SK-N-DZ (cell line): ENCODE data around the gene AMIGO3. TPM values are rescaled to one million over a fixed set of nuclear protein-coding genes. Genes with fewer than 3 reads are reported as not detected.
A peak's percentile ranks its signal among the peaks of the same experiment; 100 is the strongest.
"Not testable (repeated sequence)": the region's sequence is repeated elsewhere in the genome, so short reads cannot be mapped to it uniquely, and the experiment has no call there.

Experiments used
- DNase-seq: peaks from one replicate; pipeline ENCODE4 v3.0.0-alpha.2; 2015; ENCODE audit warnings: low spot score
- polyA plus RNA-seq, 2 experiments: library from polyadenylated mRNA; depleted of rRNA; stranded (reverse); fragments of >200 nt; gene quantifications; 2 replicates each; pipeline ENCODE4 v1.2.3, GENCODE V29; 2014

Gene AMIGO3
- polyA plus RNA-seq (2014; cell fraction: cytosol; rRNA removed) = 0.44 and 0.86 TPM in 2 replicates
- polyA plus RNA-seq (2014; cell fraction: nucleus; rRNA removed) = 0.57 and 0.58 TPM in 2 replicates

- peak; percentile 92 for DNase-seq
Observed at GRCh38 chr3:49719214-49719884, at the start of gene AMIGO3. Gene AMIGO3 (minus strand): TSS chr3:49719684. CDS start chr3:49719465, 219 bp downstream.

- DNase-seq = no peak
Observed at GRCh38 chr3:49763981-49764380, 44.5 kb upstream of the AMIGO3 start.

- no peak for DNase-seq
Observed at GRCh38 chr3:49761661-49762060, 42.2 kb upstream of the AMIGO3 start.

GRCh38 chr3:49759226-49759625 lies 39.7 kb upstream of the AMIGO3 start:
- no peak for DNase-seq

GRCh38 chr3:49757197-49757596 lies 37.7 kb upstream of the AMIGO3 start:
- DNase-seq = no peak

GRCh38 chr3:49756036-49756435 lies 36.6 kb upstream of the AMIGO3 start:
- DNase-seq = no peak

GRCh38 chr3:49754536-49754935 lies 35.1 kb upstream of the AMIGO3 start:
- DNase-seq = no peak

- DNase-seq = no peak
Observed at GRCh38 chr3:49751501-49751900, 32.0 kb upstream of the AMIGO3 start.

- no peak for DNase-seq
Observed at GRCh38 chr3:49750056-49750455, 30.6 kb upstream of the AMIGO3 start.

- not testable (repeated sequence) for DNase-seq
Observed at GRCh38 chr3:49748874-49749273, 29.4 kb upstream of the AMIGO3 start.

GRCh38 chr3:49747792-49748480 lies 28.5 kb upstream of the AMIGO3 start:
- DNase-seq = no peak

GRCh38 chr3:49745986-49746385 lies 26.5 kb upstream of the AMIGO3 start:
- no peak for DNase-seq

- DNase-seq = no peak
Observed at GRCh38 chr3:49740427-49740826, 20.9 kb upstream of the AMIGO3 start.

GRCh38 chr3:49738067-49738713 lies 18.7 kb upstream of the AMIGO3 start:
- no peak for DNase-seq

- no peak for DNase-seq
Observed at GRCh38 chr3:49734752-49735151, 15.3 kb upstream of the AMIGO3 start.

GRCh38 chr3:49733551-49733950 lies 14.1 kb upstream of the AMIGO3 start:
- no peak for DNase-seq

- DNase-seq = no peak
Observed at GRCh38 chr3:49732597-49732996, 13.1 kb upstream of the AMIGO3 start.

- DNase-seq = no peak
Observed at GRCh38 chr3:49729966-49730609, 10.6 kb upstream of the AMIGO3 start.

- no peak for DNase-seq
Observed at GRCh38 chr3:49727924-49728361, 8.5 kb upstream of the AMIGO3 start.

GRCh38 chr3:49727154-49727923 lies 7.9 kb upstream of the AMIGO3 start:
- no peak for DNase-seq
